CD4-positive, alpha-beta memory T cell (primary cell): ENCODE results near the gene FAM83F. TPM values are rescaled to one million over a fixed set of nuclear protein-coding genes. Genes with fewer than 3 reads are reported as not detected.

Experiments
- CTCF ChIA-PET: fragments of 350-600 bp; sonication (Branson Sonifier 250); formaldehyde crosslinking; loops from one replicate; lab custom pipeline; 2021; ENCODE audit warnings: inconsistent platforms; ENCODE audit not compliant: partially characterized antibody; lab: Charles Lee
- POLR2A ChIA-PET: fragments of 350-600 bp; sonication (Branson Sonifier 250); formaldehyde crosslinking; loops from one replicate; lab custom pipeline; 2021; ENCODE audit not compliant: partially characterized antibody; lab: Charles Lee
- DNase-seq, 5 donors: peaks; one replicate each; pipeline versions ENCODE4 v3.0.0 to v3.0.0-alpha.2; 2020 to 2022; ENCODE audit warnings: mixed read lengths in 1 of 5
- H3K27ac ChIP-seq: one replicate; pipeline ENCODE4 v1.7.0; 2013; ENCODE audit warnings: low read depth, low read length
- H3K27me3 ChIP-seq: 2 replicates; pipeline ENCODE4 v1.7.0; 2013; ENCODE audit warnings: mild to moderate bottlenecking, low read length, moderate library complexity; ENCODE audit not compliant: insufficient read depth
- H3K36me3 ChIP-seq: 2 replicates; pipeline ENCODE4 v1.7.0; 2013; ENCODE audit warnings: mild to moderate bottlenecking, low read length, moderate library complexity; ENCODE audit not compliant: insufficient read depth
- H3K4me1 ChIP-seq: 2 replicates; pipeline ENCODE4 v1.7.0; 2013; ENCODE audit warnings: mild to moderate bottlenecking, low read length, moderate library complexity; ENCODE audit not compliant: insufficient read depth
- H3K4me3 ChIP-seq, 2 donors: one replicate each; pipeline ENCODE4 v1.7.0; 2013; ENCODE audit warnings: low read length in 2 of 2, mild to moderate bottlenecking in 1 of 2
- H3K9me3 ChIP-seq, 2 donors: one replicate each; pipeline ENCODE4 v1.7.0; 2013; ENCODE audit warnings: low read length in 2 of 2, control low read depth in 1 of 2; ENCODE audit not compliant: control insufficient read depth in 1 of 2
- H3K27ac Mint-ChIP-seq, 7 donors: one replicate each; pipeline ENCODE4 v1.8.0; 2020 to 2021; ENCODE audit warnings: mixed read lengths in 7 of 7, mild to moderate bottlenecking in 6 of 7, inconsistent platforms in 3 of 7, moderate library complexity in 3 of 7
- H3K27me3 Mint-ChIP-seq, 2 donors: one replicate each; pipeline ENCODE4 v1.8.0; 2020 to 2021; ENCODE audit warnings: mixed read lengths in 2 of 2
- H3K36me3 Mint-ChIP-seq, 2 donors: one replicate each; pipeline ENCODE4 v1.8.0; 2020 to 2021; ENCODE audit warnings: mixed read lengths in 2 of 2, inconsistent platforms in 1 of 2, mild to moderate bottlenecking in 1 of 2
- H3K4me1 Mint-ChIP-seq, 4 donors: one replicate each; pipeline ENCODE4 v1.8.0; 2020 to 2021; ENCODE audit warnings: mixed read lengths in 4 of 4, mild to moderate bottlenecking in 1 of 4
- H3K4me3 Mint-ChIP-seq, 8 donors: one replicate each; pipeline ENCODE4 v1.8.0; 2020 to 2021; ENCODE audit warnings: mixed read lengths in 8 of 8, mild to moderate bottlenecking in 7 of 8, moderate library complexity in 6 of 8, inconsistent platforms in 3 of 8
- H3K9me3 Mint-ChIP-seq, 8 donors: one replicate each; pipeline ENCODE4 v1.8.0; 2020 to 2021; ENCODE audit warnings: mixed read lengths in 8 of 8, mild to moderate bottlenecking in 5 of 8, inconsistent platforms in 3 of 8, moderate library complexity in 1 of 8
- intact Hi-C: fragments of 100-400 bp; cut with micrococcal nuclease; formaldehyde crosslinking; loops from one replicate; pipeline ENCODE4 v1.15.1; 2023
- polyA plus RNA-seq, 2 donors: library from polyadenylated mRNA; unstranded; fragments of 300-500 nt; fragmentation: Illumina TruSeq; gene quantifications; one replicate each; pipeline ENCODE4 v1.2.3, GENCODE V29; 2021
- total RNA-seq, 2 experiments: library from RNA; stranded (reverse); gene quantifications; one replicate each; pipeline ENCODE4 v1.2.3, GENCODE V29; 2021

FAM83F gene
- total and polyA plus RNA-seq, 4 experiments from 2014 or later = 0.29 TPM; not detected in 3

DNA sequence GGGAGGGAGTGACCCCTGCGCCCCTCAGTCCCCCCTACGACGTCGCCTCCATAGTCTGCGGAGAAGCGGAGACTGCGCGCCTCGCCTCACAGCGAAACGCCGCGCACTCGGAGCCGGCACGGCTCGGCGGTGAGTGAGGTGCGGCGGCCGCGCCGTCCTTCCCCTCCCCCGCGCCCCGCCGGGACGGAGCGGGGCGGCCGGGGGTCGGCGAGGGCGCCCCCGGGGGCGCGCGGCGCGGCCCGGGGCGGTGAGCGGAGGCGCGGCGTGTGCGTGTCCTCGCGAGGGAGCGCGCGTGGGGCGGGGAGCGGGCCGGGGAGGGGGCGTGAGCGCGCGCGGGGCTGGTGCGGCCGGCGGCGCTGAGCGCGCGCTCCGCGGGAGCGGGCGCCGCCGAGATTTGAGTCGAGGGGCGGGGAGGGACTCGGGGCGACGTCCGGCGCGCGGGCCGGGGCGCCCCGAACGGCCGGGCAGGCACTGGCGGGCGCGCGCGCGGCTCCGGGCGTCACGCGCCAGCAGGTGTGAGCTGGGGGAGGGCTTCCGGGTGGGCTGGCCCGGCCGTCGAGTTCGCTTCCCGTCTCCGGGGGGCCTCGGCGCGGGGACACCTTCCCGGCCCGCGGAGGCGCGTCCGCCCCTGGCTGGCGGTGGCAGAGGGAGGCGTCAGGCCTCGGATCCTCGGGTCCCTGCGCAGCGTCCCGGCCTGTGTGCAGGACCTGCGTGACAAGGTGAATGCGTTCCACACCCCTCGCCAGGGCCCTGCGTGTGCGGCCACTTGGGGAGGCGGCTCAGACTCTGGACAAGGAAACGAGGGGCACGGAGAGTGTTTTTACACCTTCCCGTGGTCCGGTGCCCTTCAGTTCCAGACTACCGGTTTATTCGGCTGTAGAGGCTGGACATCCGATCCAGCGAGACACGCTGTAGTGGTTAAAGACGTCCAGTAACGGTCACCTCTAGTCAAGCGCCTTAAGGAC is 50.4 kb downstream of the FAM83F start:
- H3K4me3 Mint-ChIP-seq = peak overlapping the region; percentile 95 to 100 (median 98)
- no peaks in the 10 kb centered on the region for H3K9me3 ChIP-seq
- DNase-seq = peak; percentile 74 to 81 (median 77)
- no peaks in the 10 kb centered on the region for H3K36me3 ChIP-seq
- H3K27me3 Mint-ChIP-seq = peaks cover 0 to 3% of the 10 kb centered on the region in 2 donors
- H3K27ac Mint-ChIP-seq = peak overlapping the region; percentile 99 to 100 (median 100)
- peaks cover 25 to 54% (median 41%) of the 10 kb centered on the region in 4 donors for H3K4me1 Mint-ChIP-seq
- intact Hi-C loops = loop anchor here (1.0 kb wide), 5 partner anchors 10 to 592 kb away; partner anchors contain the start of genes ADSL, RPS19BP1 and TNRC6B
- peak overlapping the region; percentile 38 to 78 for H3K4me3 ChIP-seq
- H3K27me3 ChIP-seq = no peaks in the 10 kb centered on the region
- POLR2A ChIA-PET = interaction anchor here (0.5 to 4.5 kb wide), 73 partner anchors 10 to 1339 kb away, joined by 3 to 101 read pairs (median 5); partner anchors contain the start of genes ADSL, ATF4, CBX7 and EP300
- CTCF ChIA-PET = interaction anchor here (0.6 to 3.2 kb wide), 15 partner anchors 9 to 728 kb away, joined by 3 to 22 read pairs (median 4); partner anchors contain the start of genes ADSL, ATF4 and TNRC6B
- peaks cover 40% of the 10 kb centered on the region for H3K4me1 ChIP-seq
- H3K27ac ChIP-seq = peak overlapping the region; percentile 88
- peaks cover 0 to 5% (median 0%) of the 10 kb centered on the region in 8 donors for H3K9me3 Mint-ChIP-seq
- peaks cover 0 to 11% of the 10 kb centered on the region in 2 donors for H3K36me3 Mint-ChIP-seq

DNA sequence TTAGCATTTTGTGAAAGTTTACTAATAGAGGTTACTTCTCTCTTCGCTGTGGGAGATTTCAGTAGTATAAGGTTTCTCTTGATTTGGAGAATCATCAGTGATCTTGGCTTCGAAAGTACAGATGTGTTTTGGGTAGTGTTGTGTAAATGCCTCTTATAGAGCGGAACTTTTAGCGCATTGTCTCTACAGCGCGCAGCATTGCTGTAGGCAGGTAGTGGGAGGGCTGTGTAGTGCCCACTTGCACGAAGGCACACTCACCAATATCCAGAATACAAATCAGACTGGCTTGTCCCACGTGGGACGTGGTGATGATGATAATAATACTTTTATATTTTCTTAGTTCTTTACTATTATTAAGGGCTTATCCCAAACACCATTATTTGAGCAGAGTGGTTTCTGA is 51.4 kb downstream of the FAM83F start:
- peak in 1 of 5 donors; percentile 14 for DNase-seq
- H3K9me3 ChIP-seq = no peaks in the 10 kb centered on the region
- peaks cover 0 to 5% (median 0%) of the 10 kb centered on the region in 8 donors for H3K9me3 Mint-ChIP-seq
- H3K27ac Mint-ChIP-seq = peak overlapping the region; percentile 58 to 93 (median 77)
- peak overlapping the region in 1 of 2 donors; percentile 78 for H3K4me3 ChIP-seq
- intact Hi-C loops = no loop called here
- H3K27ac ChIP-seq = peak overlapping the region; percentile 74
- H3K27me3 Mint-ChIP-seq = peaks cover 0 to 3% of the 10 kb centered on the region in 2 donors
- H3K27me3 ChIP-seq = no peaks in the 10 kb centered on the region
- ChIA-PET POLR2A (interaction anchor here (0.6 to 4.5 kb wide), 6 partner anchors 9 to 526 kb away, joined by 3 to 101 read pairs (median 40); partner anchors contain the start of genes ADSL, ATF4 and RPS19BP1), CTCF (interaction anchor here (1.7 to 3.2 kb wide), 2 partner anchors 302 to 727 kb away, joined by 3 to 22 read pairs; partner anchors contain the start of gene RPL3)
- peak overlapping the region; percentile 75 to 94 (median 82) for H3K4me3 Mint-ChIP-seq
- peaks cover 31 to 64% (median 49%) of the 10 kb centered on the region in 4 donors for H3K4me1 Mint-ChIP-seq
- no peaks in the 10 kb centered on the region for H3K36me3 ChIP-seq
- peaks cover 49% of the 10 kb centered on the region for H3K4me1 ChIP-seq
- H3K36me3 Mint-ChIP-seq = peaks cover under 1 to 15% of the 10 kb centered on the region in 2 donors

DNA sequence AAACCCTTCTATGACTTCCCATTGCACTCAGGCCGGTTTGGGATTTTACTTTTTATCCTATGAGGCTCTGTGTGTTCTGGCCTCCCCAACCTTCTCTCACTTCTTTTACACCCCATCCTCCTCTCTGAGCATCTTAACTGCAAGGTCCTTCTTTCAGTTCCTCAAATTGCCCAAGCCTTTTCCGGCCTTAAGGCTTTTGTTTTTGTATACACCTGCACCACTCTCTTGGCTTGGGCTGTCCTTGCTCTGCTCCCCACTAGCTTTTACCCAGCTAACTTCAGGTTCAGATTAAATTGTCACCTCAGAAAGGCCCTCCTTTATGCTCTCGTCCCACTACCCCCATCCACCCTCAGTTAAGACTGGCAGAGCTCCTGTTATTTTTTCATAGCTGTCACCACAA is 55.5 kb downstream of the FAM83F start:
- H3K9me3 Mint-ChIP-seq = no peaks in the 10 kb centered on the region
- Histone ChIP-seq H3K9me3 (no peaks in the 10 kb centered on the region), H3K4me1 (peaks cover 83% of the 10 kb centered on the region), H3K27me3 (no peaks in the 10 kb centered on the region), H3K4me3 (no peak overlapping the region), H3K27ac (no peak overlapping the region), H3K36me3 (no peaks in the 10 kb centered on the region)
- H3K27me3 Mint-ChIP-seq = no peaks in the 10 kb centered on the region
- CTCF ChIA-PET = interaction anchor here (2.2 kb wide), 1 partner anchor 298 kb away, joined by 11 read pairs; no protein-coding TSS in a partner anchor
- H3K36me3 Mint-ChIP-seq = peaks cover 4 to 16% of the 10 kb centered on the region in 2 donors
- H3K27ac Mint-ChIP-seq = peak overlapping the region in 5 of 7 donors; percentile 9 to 76 (median 61)
- intact Hi-C loops = no loop called here
- peak overlapping the region in 7 of 8 donors; percentile 13 to 70 (median 47) for H3K4me3 Mint-ChIP-seq
- POLR2A ChIA-PET = no interaction called here
- H3K4me1 Mint-ChIP-seq = peaks cover 54 to 86% (median 71%) of the 10 kb centered on the region in 4 donors
- DNase-seq = no peak

DNA sequence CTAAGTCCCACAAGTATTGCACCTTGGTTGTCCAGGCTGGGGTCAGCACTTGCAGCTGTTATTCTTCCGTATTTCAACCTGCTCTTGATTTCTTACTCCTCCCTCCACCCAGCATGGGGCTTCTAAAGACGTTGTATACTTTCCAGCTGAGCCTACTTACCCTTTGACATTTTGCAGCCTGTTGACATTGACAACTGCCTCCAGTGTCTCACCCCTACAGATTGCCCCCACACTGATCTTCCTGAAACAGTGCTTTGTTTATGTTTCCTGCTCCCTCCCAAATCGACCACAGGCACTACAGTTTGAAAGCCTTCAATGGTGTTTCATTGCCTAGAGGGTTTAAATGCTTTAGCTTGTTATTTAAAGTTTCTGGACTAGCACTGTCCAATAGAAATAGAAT is 56.6 kb downstream of the FAM83F start:
- Mint-ChIP-seq H3K36me3 (peaks cover 4 to 16% of the 10 kb centered on the region in 2 donors), H3K27me3 (no peaks in the 10 kb centered on the region), H3K4me1 (peaks cover 60 to 90% (median 76%) of the 10 kb centered on the region in 4 donors), H3K9me3 (no peaks in the 10 kb centered on the region), H3K27ac (peak overlapping the region; percentile 20 to 76 (median 48)), H3K4me3 (peak overlapping the region in 7 of 8 donors; percentile 10 to 81 (median 43))
- peaks cover 85% of the 10 kb centered on the region for H3K4me1 ChIP-seq
- CTCF ChIA-PET = interaction anchor here (1.0 to 2.2 kb wide), 2 partner anchors 11 to 297 kb away, joined by 3 to 11 read pairs; no protein-coding TSS in a partner anchor
- no peak for DNase-seq
- peak overlapping the region; percentile 20 for H3K27ac ChIP-seq
- no peaks in the 10 kb centered on the region for H3K36me3 ChIP-seq
- POLR2A ChIA-PET = interaction anchor here (0.7 to 1.4 kb wide), 3 partner anchors 14 to 297 kb away, joined by 3 to 5 read pairs (median 3); partner anchors contain the start of gene ADSL
- intact Hi-C loops = no loop called here
- H3K4me3 ChIP-seq = no peak overlapping the region
- H3K27me3 ChIP-seq = no peaks in the 10 kb centered on the region
- H3K9me3 ChIP-seq = no peaks in the 10 kb centered on the region

DNA sequence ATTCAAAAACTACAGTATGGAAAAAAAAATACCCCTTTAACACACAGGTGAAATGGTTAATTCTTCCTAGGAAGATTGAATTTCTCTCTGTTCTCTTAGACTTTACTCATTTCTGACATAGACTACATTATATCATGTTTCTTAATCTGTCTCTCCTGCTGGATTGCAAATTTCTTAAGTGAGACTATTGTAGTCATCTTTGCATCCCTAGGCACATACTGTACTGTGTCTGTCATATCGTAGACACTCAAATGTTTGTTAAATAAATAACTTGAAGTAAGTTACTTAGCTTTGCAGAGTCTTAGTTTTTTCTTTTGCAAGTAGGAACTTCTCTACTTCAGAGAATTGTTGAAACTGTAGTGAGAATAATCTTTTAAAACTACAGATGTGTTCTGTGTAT is 58.7 kb downstream of the FAM83F start:
- Histone ChIP-seq H3K27ac (no peak overlapping the region), H3K4me3 (no peak overlapping the region), H3K9me3 (no peaks in the 10 kb centered on the region), H3K27me3 (no peaks in the 10 kb centered on the region), H3K4me1 (peaks cover 91% of the 10 kb centered on the region), H3K36me3 (no peaks in the 10 kb centered on the region)
- H3K9me3 Mint-ChIP-seq = no peaks in the 10 kb centered on the region
- POLR2A ChIA-PET = interaction anchor here (0.6 to 4.9 kb wide), 3 partner anchors 8 to 735 kb away, joined by 3 to 89 read pairs (median 4); no protein-coding TSS in a partner anchor
- H3K4me1 Mint-ChIP-seq = peaks cover 65 to 96% (median 80%) of the 10 kb centered on the region in 4 donors
- peaks cover 4 to 20% of the 10 kb centered on the region in 2 donors for H3K36me3 Mint-ChIP-seq
- CTCF ChIA-PET = interaction anchor here (2.5 kb wide), 1 partner anchor 294 kb away, joined by 14 read pairs; no protein-coding TSS in a partner anchor
- intact Hi-C loops = no loop called here
- peak overlapping the region in 4 of 7 donors; percentile 9 to 90 (median 51) for H3K27ac Mint-ChIP-seq
- no peaks in the 10 kb centered on the region for H3K27me3 Mint-ChIP-seq
- peak overlapping the region in 2 of 8 donors; percentile 10 to 38 for H3K4me3 Mint-ChIP-seq
- DNase-seq = no peak

DNA sequence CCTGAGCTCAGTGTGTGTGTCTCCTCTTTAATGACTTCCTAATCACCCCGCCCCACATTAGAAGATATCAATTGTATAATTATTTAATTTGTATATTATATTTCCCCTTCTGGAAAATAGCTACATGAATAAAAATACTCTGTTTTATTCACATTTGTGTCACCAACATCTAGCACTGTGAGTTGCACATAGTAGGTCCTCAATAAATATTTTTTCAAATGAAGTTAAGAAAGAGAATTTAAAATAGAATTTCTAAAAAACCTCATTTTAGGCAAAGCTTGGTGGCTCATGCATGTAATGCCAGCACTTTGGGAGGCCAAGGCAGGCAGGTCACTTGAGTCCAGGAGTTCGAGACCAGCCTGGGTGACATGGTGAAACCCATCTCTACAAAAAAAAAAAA is 59.7 kb downstream of the FAM83F start:
- intact Hi-C loops = loop anchor here (2.0 kb wide), 1 partner anchor 294 kb away; no protein-coding TSS in a partner anchor
- Mint-ChIP-seq H3K27me3 (no peaks in the 10 kb centered on the region), H3K4me3 (peak overlapping the region in 7 of 8 donors; percentile 5 to 75 (median 47)), H3K36me3 (peaks cover 4 to 23% of the 10 kb centered on the region in 2 donors), H3K9me3 (no peaks in the 10 kb centered on the region), H3K4me1 (peaks cover 68 to 96% (median 81%) of the 10 kb centered on the region in 4 donors), H3K27ac (peak overlapping the region in 6 of 7 donors; percentile 55 to 96 (median 86))
- Histone ChIP-seq H3K27me3 (no peaks in the 10 kb centered on the region), H3K27ac (peak overlapping the region; percentile 64), H3K4me3 (no peak overlapping the region), H3K9me3 (no peaks in the 10 kb centered on the region), H3K4me1 (peaks cover 97% of the 10 kb centered on the region), H3K36me3 (no peaks in the 10 kb centered on the region)
- DNase-seq = no peak
- ChIA-PET POLR2A (interaction anchor here (1.2 to 4.9 kb wide), 5 partner anchors 9 to 293 kb away, joined by 3 to 89 read pairs (median 7); partner anchors contain the start of gene ADSL), CTCF (interaction anchor here (0.7 to 2.5 kb wide), 4 partner anchors 11 to 293 kb away, joined by 3 to 14 read pairs (median 4); no protein-coding TSS in a partner anchor)
